Mesothelial cell of epicardium (in vitro differentiated cells): ENCODE measurements around the gene MINAR1. TPM values are rescaled to one million over a fixed set of nuclear protein-coding genes. Genes with fewer than 3 reads are reported as not detected.
A peak's percentile ranks its signal among the peaks of the same experiment; 100 is the strongest.

ENCODE experiments used
- DNase-seq, 2 experiments: peaks; one replicate each; pipeline ENCODE4 v3.0.0; 2021; ENCODE audit warnings: low spot score in 2 of 2; ENCODE audit not compliant: unreplicated experiment in 2 of 2
- H3K27ac Mint-ChIP-seq: 2 replicates; pipeline ENCODE4 v1.8.0; 2021; ENCODE audit warnings: mixed read lengths
- H3K27me3 Mint-ChIP-seq: 2 replicates; pipeline ENCODE4 v1.8.0; 2021; ENCODE audit warnings: low read depth, mixed read lengths
- H3K36me3 Mint-ChIP-seq: 2 replicates; pipeline ENCODE4 v1.8.0; 2021; ENCODE audit warnings: mixed read lengths
- H3K4me1 Mint-ChIP-seq: 2 replicates; pipeline ENCODE4 v1.8.0; 2021; ENCODE audit warnings: mixed read lengths
- H3K4me3 Mint-ChIP-seq: 2 replicates; pipeline ENCODE4 v1.8.0; 2021; ENCODE audit warnings: mild to moderate bottlenecking, moderate library complexity, mixed read lengths
- H3K9me3 Mint-ChIP-seq: 2 replicates; pipeline ENCODE4 v1.8.0; 2021; ENCODE audit warnings: mixed read lengths
- total RNA-seq: library from RNA; stranded (reverse); gene quantifications from 3 replicates; pipeline ENCODE4 v1.2.1, GENCODE V29; 2021
- TF ChIP-seq, protein P1 (sequence below): fragments of 200-600 bp; sonication (generic); IDR thresholded peaks from one replicate; pipeline ENCODE4 v1.5.0; 2021; ENCODE audit warnings: antibody characterized with exemption; ENCODE audit not compliant: unreplicated experiment

Gene MINAR1
- total RNA-seq, 1 donor from 2014 or later, result 2.4 TPM

DNA sequence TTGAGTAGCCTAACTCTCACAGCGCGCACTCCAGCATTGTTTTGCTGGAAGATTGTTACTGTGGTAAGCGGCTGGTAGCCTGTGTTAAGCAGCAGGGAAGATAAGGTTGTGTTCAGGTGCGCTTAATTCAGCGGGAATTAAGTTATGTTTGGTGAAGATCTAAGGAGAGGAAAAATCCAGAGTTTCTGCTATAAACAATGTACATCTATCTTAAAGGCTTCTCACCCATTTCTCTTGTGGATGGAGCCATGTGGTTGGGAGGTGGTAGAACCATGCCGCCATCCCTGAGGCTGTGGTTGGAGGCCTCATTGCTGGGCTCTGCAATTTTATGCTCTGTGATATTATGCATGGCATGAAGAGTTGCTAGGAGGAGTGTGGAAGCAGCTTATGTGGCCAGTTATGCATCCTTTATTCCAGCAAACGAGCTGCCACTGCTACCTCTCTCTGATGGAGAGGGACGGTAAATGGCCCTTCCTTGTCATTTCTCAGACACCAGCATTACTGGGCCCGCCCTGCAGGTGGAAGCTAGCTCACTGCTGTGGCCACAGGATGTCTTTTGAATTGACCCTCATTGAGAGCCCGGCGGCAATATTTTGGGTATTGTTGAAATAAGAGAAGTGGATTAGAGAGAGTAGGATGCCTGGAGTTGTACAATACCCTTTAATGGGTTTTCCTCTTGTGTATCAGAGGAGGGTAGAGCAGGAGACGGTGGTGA, 1.3 kb downstream of the MINAR1 start:
- no peak for DNase-seq
- peak overlapping the region; percentile 58 for H3K4me3 Mint-ChIP-seq
- TF ChIP-seq, protein P1, sequence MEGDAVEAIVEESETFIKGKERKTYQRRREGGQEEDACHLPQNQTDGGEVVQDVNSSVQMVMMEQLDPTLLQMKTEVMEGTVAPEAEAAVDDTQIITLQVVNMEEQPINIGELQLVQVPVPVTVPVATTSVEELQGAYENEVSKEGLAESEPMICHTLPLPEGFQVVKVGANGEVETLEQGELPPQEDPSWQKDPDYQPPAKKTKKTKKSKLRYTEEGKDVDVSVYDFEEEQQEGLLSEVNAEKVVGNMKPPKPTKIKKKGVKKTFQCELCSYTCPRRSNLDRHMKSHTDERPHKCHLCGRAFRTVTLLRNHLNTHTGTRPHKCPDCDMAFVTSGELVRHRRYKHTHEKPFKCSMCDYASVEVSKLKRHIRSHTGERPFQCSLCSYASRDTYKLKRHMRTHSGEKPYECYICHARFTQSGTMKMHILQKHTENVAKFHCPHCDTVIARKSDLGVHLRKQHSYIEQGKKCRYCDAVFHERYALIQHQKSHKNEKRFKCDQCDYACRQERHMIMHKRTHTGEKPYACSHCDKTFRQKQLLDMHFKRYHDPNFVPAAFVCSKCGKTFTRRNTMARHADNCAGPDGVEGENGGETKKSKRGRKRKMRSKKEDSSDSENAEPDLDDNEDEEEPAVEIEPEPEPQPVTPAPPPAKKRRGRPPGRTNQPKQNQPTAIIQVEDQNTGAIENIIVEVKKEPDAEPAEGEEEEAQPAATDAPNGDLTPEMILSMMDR, result no peak
- peaks cover 17% of the 10 kb centered on the region for H3K4me1 Mint-ChIP-seq
- no peaks in the 10 kb centered on the region for H3K36me3 Mint-ChIP-seq
- H3K9me3 Mint-ChIP-seq, result no peaks in the 10 kb centered on the region
- H3K27me3 Mint-ChIP-seq, result peaks cover 84% of the 10 kb centered on the region
- H3K27ac Mint-ChIP-seq, result no peak overlapping the region

DNA sequence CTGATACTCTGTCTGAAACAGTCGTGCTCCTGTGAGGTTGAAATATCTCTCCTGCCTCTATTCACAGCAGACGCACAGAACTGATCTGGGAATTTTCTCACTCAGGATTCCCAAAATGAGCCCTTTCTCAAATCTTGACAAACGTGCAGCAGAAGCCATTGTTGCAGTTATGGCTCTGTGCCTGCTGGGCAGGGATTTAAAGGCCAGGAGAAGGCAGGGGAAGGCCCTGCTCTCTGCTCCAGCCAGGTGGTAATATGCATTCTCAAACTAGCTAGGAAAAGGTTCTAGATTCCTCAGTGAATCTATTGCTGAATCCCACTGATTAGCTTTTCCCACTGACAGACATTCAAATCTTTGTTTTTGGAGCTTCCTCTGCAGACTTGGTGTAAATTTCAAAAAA, 2.2 kb downstream of the MINAR1 start:
- H3K4me1 Mint-ChIP-seq, result peaks cover 17% of the 10 kb centered on the region
- DNase-seq, result no peak
- TF ChIP-seq, protein P1, result no peak
- no peak overlapping the region for H3K4me3 Mint-ChIP-seq
- H3K27ac Mint-ChIP-seq, result no peak overlapping the region
- no peaks in the 10 kb centered on the region for H3K36me3 Mint-ChIP-seq
- peaks cover 75% of the 10 kb centered on the region for H3K27me3 Mint-ChIP-seq
- H3K9me3 Mint-ChIP-seq, result no peaks in the 10 kb centered on the region

DNA sequence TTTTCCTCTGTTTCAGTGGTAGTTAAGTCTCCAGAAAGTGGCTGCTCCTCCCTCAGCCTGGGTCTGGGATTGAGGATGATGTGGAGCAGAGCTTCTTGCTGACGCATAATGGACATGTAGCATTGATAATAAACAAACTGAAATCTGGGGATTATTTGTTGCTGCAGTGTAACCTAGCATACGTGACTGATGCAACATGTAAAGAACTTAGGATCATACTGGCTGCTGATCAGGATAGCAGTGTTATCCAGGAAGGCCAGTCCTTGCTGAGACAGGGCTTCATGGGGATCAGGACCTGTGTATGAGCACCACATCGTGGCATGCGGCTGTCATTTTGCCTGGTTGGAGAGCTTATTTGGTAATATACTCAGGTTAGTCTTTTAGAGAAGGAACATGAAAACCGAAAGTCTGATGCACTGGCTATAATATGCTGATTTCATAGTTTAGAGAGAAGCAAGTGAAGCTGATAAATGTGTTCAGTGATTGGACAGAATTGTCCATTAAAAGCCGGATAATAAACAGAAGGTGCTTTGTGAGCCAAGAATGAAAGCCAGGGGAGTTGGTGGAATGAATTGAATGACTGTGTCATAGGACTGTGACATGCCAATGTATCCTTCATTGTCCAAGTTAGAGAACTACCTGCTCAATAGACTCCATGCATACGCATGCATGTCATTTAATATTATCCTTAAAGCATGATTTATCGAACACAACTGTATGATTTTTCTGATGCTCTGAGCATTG, 4.1 kb downstream of the MINAR1 start:
- H3K27ac Mint-ChIP-seq, result no peak overlapping the region
- H3K36me3 Mint-ChIP-seq, result no peaks in the 10 kb centered on the region
- H3K9me3 Mint-ChIP-seq, result no peaks in the 10 kb centered on the region
- H3K27me3 Mint-ChIP-seq, result peaks cover 57% of the 10 kb centered on the region
- H3K4me3 Mint-ChIP-seq, result no peak overlapping the region
- TF ChIP-seq, protein P1, result no peak
- no peak for DNase-seq
- H3K4me1 Mint-ChIP-seq, result peaks cover 12% of the 10 kb centered on the region

DNA sequence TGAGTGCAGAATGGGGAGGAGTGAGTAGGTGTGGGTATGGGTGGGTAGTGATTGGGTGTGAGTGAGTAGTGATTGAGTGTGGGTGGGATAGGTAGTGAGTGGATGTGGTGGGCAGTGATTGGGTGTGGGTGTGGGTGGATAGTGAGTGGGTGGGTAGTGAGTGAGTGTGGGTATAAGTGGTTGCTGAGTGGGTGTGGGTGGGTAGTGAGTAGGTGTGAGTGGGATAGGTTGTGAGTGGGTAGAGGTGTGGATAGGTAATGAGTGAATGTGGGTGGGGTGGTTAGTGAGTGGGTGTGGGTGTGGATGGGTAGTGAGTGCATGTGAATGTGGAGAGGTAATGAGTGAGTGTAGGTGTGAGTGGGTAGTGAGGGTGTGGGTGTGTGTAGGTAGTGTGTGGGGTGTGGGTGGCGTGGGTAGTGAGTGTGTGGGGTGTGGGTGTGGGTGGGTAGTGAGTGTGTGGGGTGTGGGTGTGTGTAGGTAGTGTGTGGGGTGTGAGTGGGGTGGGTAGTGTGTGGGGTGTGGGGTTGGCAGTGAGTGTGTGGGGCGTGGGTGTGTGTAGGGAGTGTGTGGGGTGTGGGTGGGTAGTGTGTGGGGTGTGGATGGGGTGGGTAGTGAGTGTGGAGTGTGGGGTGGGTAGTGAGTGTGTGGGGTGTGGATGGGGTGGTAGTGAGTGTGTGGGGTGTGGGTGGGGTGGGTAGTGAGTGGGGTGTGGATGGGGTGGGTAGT, 5.3 kb downstream of the MINAR1 start:
- no peak overlapping the region for H3K27ac Mint-ChIP-seq
- no peak for DNase-seq
- no peaks in the 10 kb centered on the region for H3K36me3 Mint-ChIP-seq
- H3K27me3 Mint-ChIP-seq, result peaks cover 50% of the 10 kb centered on the region
- no peak overlapping the region for H3K4me3 Mint-ChIP-seq
- TF ChIP-seq, protein P1, result no peak
- H3K4me1 Mint-ChIP-seq, result peaks cover 7% of the 10 kb centered on the region
- no peaks in the 10 kb centered on the region for H3K9me3 Mint-ChIP-seq

DNA sequence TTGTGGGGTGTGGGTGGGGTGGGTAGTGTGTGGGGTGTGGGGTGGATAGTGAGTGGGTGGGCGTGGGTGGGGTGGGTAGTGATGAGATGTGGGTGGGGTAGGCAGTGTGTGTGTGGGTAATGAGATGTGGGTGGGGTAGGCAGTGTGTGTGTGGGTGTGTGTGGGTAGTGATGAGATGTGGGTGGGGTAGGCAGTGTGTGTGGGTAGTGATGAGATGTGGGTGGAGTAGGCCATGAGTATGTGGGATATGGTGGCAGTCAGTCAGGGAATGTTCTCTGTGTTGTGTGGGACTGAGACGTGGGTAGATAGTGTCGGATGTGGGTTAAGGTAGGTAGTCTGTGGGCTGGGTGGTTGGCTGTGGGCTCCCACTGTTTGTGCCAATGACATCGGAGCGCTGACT, 7.1 kb downstream of the MINAR1 start:
- Mint-ChIP-seq H3K36me3 (no peaks in the 10 kb centered on the region), H3K27me3 (peaks cover 32% of the 10 kb centered on the region), H3K27ac (no peak overlapping the region), H3K4me1 (no peaks in the 10 kb centered on the region), H3K4me3 (no peak overlapping the region), H3K9me3 (no peaks in the 10 kb centered on the region)
- DNase-seq, result no peak
- TF ChIP-seq, protein P1, result no peak
